ENCODE data around the gene NCSTN.
A peak's percentile ranks its signal among the peaks of the same experiment; 100 is the strongest.

Gene NCSTN

GRCh38 chr1:160322831-160323230 lies 20.4 kb upstream of the NCSTN start:
- Histone ChIP-seq H3K23ac (ENCODE audit: low read depth, low read length, poor library complexity) (no peak overlapping the region), H3K27ac (replicated peaks; ENCODE audit: low read length) (no peak overlapping the region), H2BK12ac (ENCODE audit: low read length) (no peak overlapping the region), H2BK120ac (ENCODE audit: low read depth, low read length) (no peak overlapping the region), H3K27me3 (ENCODE audit: control insufficient read depth in 3 of 3, insufficient read depth in 3 of 3, low read depth in 1 of 3, low read length in 3 of 3) (no peaks in the 10 kb centered on the region), H3K79me1 (ENCODE audit: low read depth, low read length) (peaks cover 2% of the 10 kb centered on the region), H3K4ac (ENCODE audit: low read length) (no peak overlapping the region), H3K4me2 (ENCODE audit: insufficient read depth, low read length, poor library complexity, severe bottlenecking) (no peak overlapping the region), H4K91ac (ENCODE audit: low read depth, low read length, poor library complexity) (no peak overlapping the region), H3K14ac (ENCODE audit: low read length) (no peak overlapping the region), H2AK5ac (ENCODE audit: low read depth, low read length) (no peak overlapping the region), H3K4me1 (ENCODE audit: control insufficient read depth in 2 of 2, insufficient read depth in 1 of 2, low read depth in 1 of 2, low read length in 2 of 2) (no peaks in the 10 kb centered on the region), H3K4me3 (ENCODE audit: low read length in 2 of 2) (no peak overlapping the region), H4K8ac (ENCODE audit: low read depth, low read length) (no peak overlapping the region), H2BK5ac (ENCODE audit: low read length) (no peak overlapping the region), H3K9ac (ENCODE audit: low read depth, low read length, poor library complexity) (no peak overlapping the region), H2AFZ (ENCODE audit: low read length) (no peak overlapping the region), H3K18ac (ENCODE audit: low read length) (no peak overlapping the region), H3K36me3 (replicated peaks in 1 of 2; ENCODE audit: control insufficient read depth in 2 of 2, insufficient read depth in 2 of 2, low read length in 2 of 2) (peaks cover 13 to 94% of the 10 kb centered on the region in 2 donors), H2BK15ac (ENCODE audit: low read length) (no peak overlapping the region), H3K9me3 (replicated peaks in 1 of 2; ENCODE audit: control insufficient read depth in 2 of 2, insufficient read depth in 1 of 2, low read depth in 1 of 2, low read length in 2 of 2) (peaks cover 0 to 10% of the 10 kb centered on the region in 2 donors)
- DNase-seq (ENCODE audit: low spot score): no peak
- WGBS, 2 donors (ENCODE audit: extremely low coverage in 2 of 2, insufficient read length in 2 of 2, insufficient replicate concordance in 1 of 2): no CpG with 5 or more reads among the region's 6 CpGs

GRCh38 chr1:160325252-160325651 lies 17.9 kb upstream of the NCSTN start:
- no peaks in the 10 kb centered on the region for H3K9me3 ChIP-seq (replicated peaks in 1 of 2; ENCODE audit: control insufficient read depth in 2 of 2, insufficient read depth in 1 of 2, low read depth in 1 of 2, low read length in 2 of 2)
- no peak overlapping the region for H2BK5ac ChIP-seq (ENCODE audit: low read length)
- no peak overlapping the region for H2BK15ac ChIP-seq (ENCODE audit: low read length)
- no peak overlapping the region for H3K23ac ChIP-seq (ENCODE audit: low read depth, low read length, poor library complexity)
- H2BK120ac ChIP-seq (ENCODE audit: low read depth, low read length): no peak overlapping the region
- H4K8ac ChIP-seq (ENCODE audit: low read depth, low read length): no peak overlapping the region
- H3K4me1 ChIP-seq (ENCODE audit: control insufficient read depth in 2 of 2, insufficient read depth in 1 of 2, low read depth in 1 of 2, low read length in 2 of 2): peaks cover 0 to 2% of the 10 kb centered on the region in 2 donors
- H3K36me3 ChIP-seq (replicated peaks in 1 of 2; ENCODE audit: control insufficient read depth in 2 of 2, insufficient read depth in 2 of 2, low read length in 2 of 2): peaks cover 17 to 96% of the 10 kb centered on the region in 2 donors
- no peaks in the 10 kb centered on the region for H3K27me3 ChIP-seq (ENCODE audit: control insufficient read depth in 3 of 3, insufficient read depth in 3 of 3, low read depth in 1 of 3, low read length in 3 of 3)
- H3K79me1 ChIP-seq (ENCODE audit: low read depth, low read length): peaks cover 2% of the 10 kb centered on the region
- WGBS, 2 donors (ENCODE audit: extremely low coverage in 2 of 2, insufficient read length in 2 of 2, insufficient replicate concordance in 1 of 2): no CpG with 5 or more reads among the region's 4 CpGs
- no peak overlapping the region for H3K4ac ChIP-seq (ENCODE audit: low read length)
- no peak overlapping the region for H3K9ac ChIP-seq (ENCODE audit: low read depth, low read length, poor library complexity)
- H2AK5ac ChIP-seq (ENCODE audit: low read depth, low read length): no peak overlapping the region
- H4K91ac ChIP-seq (ENCODE audit: low read depth, low read length, poor library complexity): no peak overlapping the region
- no peak overlapping the region for H3K4me3 ChIP-seq (ENCODE audit: low read length in 2 of 2)
- DNase-seq (ENCODE audit: low spot score): no peak
- no peak overlapping the region for H3K18ac ChIP-seq (ENCODE audit: low read length)
- H3K27ac ChIP-seq (replicated peaks; ENCODE audit: low read length): no peak overlapping the region
- no peak overlapping the region for H3K4me2 ChIP-seq (ENCODE audit: insufficient read depth, low read length, poor library complexity, severe bottlenecking)
- H2AFZ ChIP-seq (ENCODE audit: low read length): no peak overlapping the region
- no peak overlapping the region for H3K14ac ChIP-seq (ENCODE audit: low read length)
- no peak overlapping the region for H2BK12ac ChIP-seq (ENCODE audit: low read length)

GRCh38 chr1:160326418-160326817 lies 16.8 kb upstream of the NCSTN start:
- Histone ChIP-seq H2BK5ac (ENCODE audit: low read length) (no peak overlapping the region), H3K18ac (ENCODE audit: low read length) (no peak overlapping the region), H3K4me3 (ENCODE audit: low read length in 2 of 2) (no peak overlapping the region), H3K9me3 (replicated peaks in 1 of 2; ENCODE audit: control insufficient read depth in 2 of 2, insufficient read depth in 1 of 2, low read depth in 1 of 2, low read length in 2 of 2) (no peaks in the 10 kb centered on the region), H2BK120ac (ENCODE audit: low read depth, low read length) (no peak overlapping the region), H3K4me1 (ENCODE audit: control insufficient read depth in 2 of 2, insufficient read depth in 1 of 2, low read depth in 1 of 2, low read length in 2 of 2) (peaks cover 0 to 2% of the 10 kb centered on the region in 2 donors), H2BK15ac (ENCODE audit: low read length) (no peak overlapping the region), H3K23ac (ENCODE audit: low read depth, low read length, poor library complexity) (no peak overlapping the region), H3K4ac (ENCODE audit: low read length) (no peak overlapping the region), H2AK5ac (ENCODE audit: low read depth, low read length) (no peak overlapping the region), H3K27me3 (ENCODE audit: control insufficient read depth in 3 of 3, insufficient read depth in 3 of 3, low read depth in 1 of 3, low read length in 3 of 3) (no peaks in the 10 kb centered on the region), H2AFZ (ENCODE audit: low read length) (no peak overlapping the region), H3K4me2 (ENCODE audit: insufficient read depth, low read length, poor library complexity, severe bottlenecking) (no peak overlapping the region), H3K14ac (ENCODE audit: low read length) (no peak overlapping the region), H3K9ac (ENCODE audit: low read depth, low read length, poor library complexity) (no peak overlapping the region), H3K27ac (replicated peaks; ENCODE audit: low read length) (no peak overlapping the region), H3K36me3 (replicated peaks in 1 of 2; ENCODE audit: control insufficient read depth in 2 of 2, insufficient read depth in 2 of 2, low read length in 2 of 2) (peaks cover 20 to 99% of the 10 kb centered on the region in 2 donors), H2BK12ac (ENCODE audit: low read length) (no peak overlapping the region), H3K79me1 (ENCODE audit: low read depth, low read length) (peaks cover under 1% of the 10 kb centered on the region), H4K8ac (ENCODE audit: low read depth, low read length) (no peak overlapping the region), H4K91ac (ENCODE audit: low read depth, low read length, poor library complexity) (no peak overlapping the region)
- no peak for DNase-seq (ENCODE audit: low spot score)
- no CpG with 5 or more reads among the region's 5 CpGs for WGBS, 2 donors (ENCODE audit: extremely low coverage in 2 of 2, insufficient read length in 2 of 2, insufficient replicate concordance in 1 of 2)

GRCh38 chr1:160328184-160328583 lies 15.0 kb upstream of the NCSTN start:
- no CpG with 5 or more reads among the region's 8 CpGs for WGBS, 2 donors (ENCODE audit: extremely low coverage in 2 of 2, insufficient read length in 2 of 2, insufficient replicate concordance in 1 of 2)
- peaks cover 22 to 99% of the 10 kb centered on the region in 2 donors for H3K36me3 ChIP-seq (replicated peaks in 1 of 2; ENCODE audit: control insufficient read depth in 2 of 2, insufficient read depth in 2 of 2, low read length in 2 of 2)
- DNase-seq (ENCODE audit: low spot score): peak; percentile 5

More at GRCh38 chr1:160328184-160328583, 15.0 kb upstream of the NCSTN start:
- Histone ChIP-seq H2BK5ac (ENCODE audit: low read length) (no peak overlapping the region), H3K9ac (ENCODE audit: low read depth, low read length, poor library complexity) (no peak overlapping the region), H3K27ac (replicated peaks; ENCODE audit: low read length) (peak overlapping the region; percentile 66), H3K9me3 (replicated peaks in 1 of 2; ENCODE audit: control insufficient read depth in 2 of 2, insufficient read depth in 1 of 2, low read depth in 1 of 2, low read length in 2 of 2) (no peaks in the 10 kb centered on the region), H3K27me3 (ENCODE audit: control insufficient read depth in 3 of 3, insufficient read depth in 3 of 3, low read depth in 1 of 3, low read length in 3 of 3) (no peaks in the 10 kb centered on the region), H2AK5ac (ENCODE audit: low read depth, low read length) (no peak overlapping the region), H4K91ac (ENCODE audit: low read depth, low read length, poor library complexity) (no peak overlapping the region), H3K23ac (ENCODE audit: low read depth, low read length, poor library complexity) (no peak overlapping the region), H3K14ac (ENCODE audit: low read length) (no peak overlapping the region), H2BK15ac (ENCODE audit: low read length) (no peak overlapping the region), H3K4me3 (ENCODE audit: low read length in 2 of 2) (no peak overlapping the region), H4K8ac (ENCODE audit: low read depth, low read length) (no peak overlapping the region), H2BK120ac (ENCODE audit: low read depth, low read length) (no peak overlapping the region), H3K79me1 (ENCODE audit: low read depth, low read length) (no peaks in the 10 kb centered on the region), H3K18ac (ENCODE audit: low read length) (no peak overlapping the region), H3K4me2 (ENCODE audit: insufficient read depth, low read length, poor library complexity, severe bottlenecking) (no peak overlapping the region), H3K4ac (ENCODE audit: low read length) (no peak overlapping the region), H2BK12ac (ENCODE audit: low read length) (no peak overlapping the region), H3K4me1 (ENCODE audit: control insufficient read depth in 2 of 2, insufficient read depth in 1 of 2, low read depth in 1 of 2, low read length in 2 of 2) (peaks cover 0 to 2% of the 10 kb centered on the region in 2 donors), H2AFZ (ENCODE audit: low read length) (no peak overlapping the region)

All from neuronal stem cell (in vitro differentiated cells).